Prostate gland (tissue), 2 donors: ENCODE measurements around the gene SFSWAP. TPM values are rescaled to one million over a fixed set of nuclear protein-coding genes. Genes with fewer than 3 reads are reported as not detected.

ENCODE experiments used
- DNase-seq: peaks from one replicate; pipeline ENCODE4 v3.0.0-alpha.2; 2019; ENCODE audit warnings: low spot score
- H3K27ac ChIP-seq, 2 donors: fragments of 200-600 bp; sonication (generic); 2 replicates each; pipeline ENCODE4 v1.5.1; 2017 to 2019
- H3K27me3 ChIP-seq: fragments of 200-600 bp; sonication (generic); replicated peaks from 2 replicates; pipeline ENCODE4 v1.5.1; 2019; ENCODE audit not compliant: insufficient read depth
- H3K36me3 ChIP-seq, 2 donors: fragments of 200-600 bp; sonication (generic); 1 replicate in 1 of 2; 2 replicates in 1 of 2; pipeline versions ENCODE4 v1.5.1 to v1.8.1; 2017 to 2019
- H3K4me1 ChIP-seq: fragments of 200-600 bp; sonication (generic); replicated peaks from 2 replicates; pipeline ENCODE4 v1.5.1; 2019
- H3K4me3 ChIP-seq, 2 donors: fragments of 200-600 bp; sonication (generic); 2 replicates each; pipeline ENCODE4 v1.5.1; 2017 to 2019
- H3K9me3 ChIP-seq: fragments of 200-600 bp; sonication (generic); 2 replicates; pipeline ENCODE4 v1.5.1; 2017
- CTCF ChIP-seq, 4 experiments: fragments of 200-600 bp in 2 of 4; fragments of 450-650 bp in 2 of 4; sonication (generic) in 2 of 4; IDR thresholded peaks; 1 replicate in 3 of 4; 2 replicates in 1 of 4; pipeline ENCODE4 v1.5.1; 2016 to 2019; ENCODE audit warnings: antibody characterized with exemption in 4 of 4, mild to moderate bottlenecking in 2 of 4, moderate library complexity in 2 of 4
- POLR2A ChIP-seq: fragments of 450-650 bp; IDR thresholded peaks from one replicate; pipeline ENCODE4 v1.6.1; 2016; ENCODE audit warnings: antibody characterized with exemption, mild to moderate bottlenecking
- POLR2AphosphoS5 ChIP-seq: sonication (generic); formaldehyde crosslinking; IDR thresholded peaks from one replicate; pipeline ENCODE4 v1.6.1; 2017; ENCODE audit warnings: antibody characterized with exemption
- WGBS: methylation state at CpG from one replicate; pipeline ENCODE4 v1.1.5; 2018; 5-methylcytosine and 5-hydroxymethylcytosine counted together
- intact Hi-C: fragments of 100-400 bp; cut with DNase I; formaldehyde crosslinking; loops from one replicate; pipeline ENCODE4 v1.14.2; 2022
- total RNA-seq, 2 donors: library from RNA; depleted of rRNA; stranded (reverse); fragments of >200 nt; gene quantifications; one replicate each; pipeline ENCODE4 v1.1.0, GENCODE V29; 2016

SFSWAP gene
- total RNA-seq, 2 donors from 2014 or later = 24.5 to 53.9 TPM

- Histone ChIP-seq H3K36me3 (no peaks in the 10 kb centered on the region), H3K27ac (no peak overlapping the region), H3K9me3 (no peaks in the 10 kb centered on the region), H3K27me3 (no peaks in the 10 kb centered on the region), H3K4me1 (peaks cover 11% of the 10 kb centered on the region), H3K4me3 (no peak overlapping the region)
- 95% methylated on average over 3 of the region's 3 CpGs for WGBS
- intact Hi-C loops = no loop called here
- no peak for DNase-seq
- TF ChIP-seq POLR2A (no peak), POLR2AphosphoS5 (no peak), CTCF (IDR thresholded peaks at IDR 0.05) (no peak)
Measured at GRCh38 chr12:131709226-131709625, 1.7 kb upstream of the SFSWAP start.

- H3K9me3 ChIP-seq = no peaks in the 10 kb centered on the region
- peaks cover 11% of the 10 kb centered on the region for H3K4me1 ChIP-seq
- H3K4me3 ChIP-seq = peak overlapping the region; percentile 66 to 97
- H3K36me3 ChIP-seq = no peaks in the 10 kb centered on the region
- WGBS = 0% methylated on average over 30 of the region's 37 CpGs
- no peaks in the 10 kb centered on the region for H3K27me3 ChIP-seq
- peak overlapping the region; percentile 84 to 85 for H3K27ac ChIP-seq
- no peak for DNase-seq
- no peak for TF ChIP-seq POLR2A
- no peak for TF ChIP-seq CTCF (IDR thresholded peaks at IDR 0.05)
- no peak for TF ChIP-seq POLR2AphosphoS5
- intact Hi-C loops = no loop called here
Measured at GRCh38 chr12:131711551-131712205, 788 bp downstream of the SFSWAP start.

GRCh38 chr12:131713349-131713748 lies 2.5 kb downstream of the SFSWAP start:
- Histone ChIP-seq H3K27me3 (no peaks in the 10 kb centered on the region), H3K4me1 (peaks cover 11% of the 10 kb centered on the region), H3K36me3 (no peaks in the 10 kb centered on the region), H3K4me3 (no peak overlapping the region), H3K9me3 (no peaks in the 10 kb centered on the region), H3K27ac (no peak overlapping the region)
- intact Hi-C loops = no loop called here
- TF ChIP-seq POLR2A = no peak
- TF ChIP-seq POLR2AphosphoS5 = no peak
- TF ChIP-seq CTCF (IDR thresholded peaks at IDR 0.05) = no peak
- WGBS = 83% methylated on average over 8 of the region's 8 CpGs
- no peak for DNase-seq

- Histone ChIP-seq H3K36me3 (no peaks in the 10 kb centered on the region), H3K27me3 (no peaks in the 10 kb centered on the region), H3K9me3 (no peaks in the 10 kb centered on the region), H3K4me3 (no peak overlapping the region), H3K27ac (no peak overlapping the region), H3K4me1 (peaks cover 11% of the 10 kb centered on the region)
- no peak for DNase-seq
- 88% methylated on average over 14 of the region's 14 CpGs for WGBS
- intact Hi-C loops = no loop called here
- no peak for TF ChIP-seq POLR2AphosphoS5
- TF ChIP-seq POLR2A = no peak
- TF ChIP-seq CTCF (IDR thresholded peaks at IDR 0.05) = no peak
Measured at GRCh38 chr12:131714759-131715158, 3.9 kb downstream of the SFSWAP start.

- peaks cover 11% of the 10 kb centered on the region for H3K4me1 ChIP-seq
- H3K4me3 ChIP-seq = no peak overlapping the region
- TF ChIP-seq CTCF (IDR thresholded peaks at IDR 0.05) (no peak), POLR2AphosphoS5 (no peak), POLR2A (no peak)
- no peaks in the 10 kb centered on the region for H3K9me3 ChIP-seq
- WGBS = 72% methylated on average over 3 of the region's 3 CpGs
- no peaks in the 10 kb centered on the region for H3K27me3 ChIP-seq
- no peaks in the 10 kb centered on the region for H3K36me3 ChIP-seq
- intact Hi-C loops = no loop called here
- H3K27ac ChIP-seq = no peak overlapping the region
- DNase-seq = no peak
Measured at GRCh38 chr12:131716282-131716681, 5.4 kb downstream of the SFSWAP start.
